ENCODE measurements around the gene STEAP3.

DNA sequence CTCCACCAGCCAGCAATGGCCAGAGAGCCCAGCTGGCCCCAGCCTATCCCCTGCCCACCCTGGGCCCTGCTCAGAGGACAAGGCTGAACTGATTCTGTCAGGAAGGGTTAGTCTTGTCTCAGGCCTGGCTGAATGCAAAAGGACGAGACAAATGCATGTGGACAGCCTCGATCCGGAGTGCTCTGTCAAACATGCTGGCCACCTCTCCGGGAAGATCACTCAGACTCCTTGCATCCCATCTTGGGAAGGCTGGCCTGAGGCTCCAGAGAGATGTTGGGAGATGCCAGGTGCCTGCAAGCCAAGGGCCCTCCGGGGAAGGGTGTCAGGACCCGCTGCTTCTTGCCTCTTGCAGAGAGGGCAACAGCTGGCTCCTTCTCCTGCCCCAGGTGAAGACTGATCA lies 44.9 kb upstream of the STEAP3 start:
- TF ChIP-seq, protein P1, sequence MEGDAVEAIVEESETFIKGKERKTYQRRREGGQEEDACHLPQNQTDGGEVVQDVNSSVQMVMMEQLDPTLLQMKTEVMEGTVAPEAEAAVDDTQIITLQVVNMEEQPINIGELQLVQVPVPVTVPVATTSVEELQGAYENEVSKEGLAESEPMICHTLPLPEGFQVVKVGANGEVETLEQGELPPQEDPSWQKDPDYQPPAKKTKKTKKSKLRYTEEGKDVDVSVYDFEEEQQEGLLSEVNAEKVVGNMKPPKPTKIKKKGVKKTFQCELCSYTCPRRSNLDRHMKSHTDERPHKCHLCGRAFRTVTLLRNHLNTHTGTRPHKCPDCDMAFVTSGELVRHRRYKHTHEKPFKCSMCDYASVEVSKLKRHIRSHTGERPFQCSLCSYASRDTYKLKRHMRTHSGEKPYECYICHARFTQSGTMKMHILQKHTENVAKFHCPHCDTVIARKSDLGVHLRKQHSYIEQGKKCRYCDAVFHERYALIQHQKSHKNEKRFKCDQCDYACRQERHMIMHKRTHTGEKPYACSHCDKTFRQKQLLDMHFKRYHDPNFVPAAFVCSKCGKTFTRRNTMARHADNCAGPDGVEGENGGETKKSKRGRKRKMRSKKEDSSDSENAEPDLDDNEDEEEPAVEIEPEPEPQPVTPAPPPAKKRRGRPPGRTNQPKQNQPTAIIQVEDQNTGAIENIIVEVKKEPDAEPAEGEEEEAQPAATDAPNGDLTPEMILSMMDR (IDR thresholded peaks at IDR 0.05; ENCODE audit: low read length): no peak
- TF ChIP-seq EZH2 (optimal IDR thresholded peaks at IDR 0.05; ENCODE audit: low read depth, low read length) (no peak), EZH2phosphoT487 (IDR thresholded peaks at IDR 0.05; ENCODE audit: low read length) (no peak)
